RKO (cell line): Measurements from ENCODE around the gene ACMSD.
A peak's percentile ranks its signal among the peaks of the same experiment; 100 is the strongest.
"Not testable (repeated sequence)": the region's sequence is repeated elsewhere in the genome, so short reads cannot be mapped to it uniquely, and the experiment has no call there.

Experiments used
- DNase-seq: peaks from one replicate; pipeline ENCODE4 v3.0.0-alpha.2; 2016; ENCODE audit warnings: low spot score

ACMSD gene

GRCh38 chr2:134907441-134908116 is 69.2 kb downstream of the ACMSD start:
- not testable (repeated sequence) for DNase-seq

- no peak for DNase-seq
These were observed 72.5 kb downstream of the ACMSD start for GRCh38 chr2:134910763-134911399.

- no peak for DNase-seq
These were observed 73.0 kb downstream of the ACMSD start for GRCh38 chr2:134911400-134911785.

- peak; percentile 62 for DNase-seq
These were observed 73.9 kb downstream of the ACMSD start for GRCh38 chr2:134912361-134912760.

GRCh38 chr2:134917360-134917865 is 79.0 kb downstream of the ACMSD start:
- peak; percentile 34 for DNase-seq

GRCh38 chr2:134917888-134918525 is 79.6 kb downstream of the ACMSD start:
- no peak for DNase-seq

- peak; percentile 99 for DNase-seq
These were observed 80.3 kb downstream of the ACMSD start, which contains the start of gene CCNT2 for GRCh38 chr2:134918526-134919340. TSS of gene CCNT2 (plus strand) at chr2:134918822. CDS start at chr2:134918855, 33 bp downstream.

- DNase-seq, result peak; percentile 47
These were observed 81.2 kb downstream of the ACMSD start for GRCh38 chr2:134919341-134920210.

- DNase-seq, result no peak
These were observed 86.5 kb downstream of the ACMSD start for GRCh38 chr2:134924912-134925311.

GRCh38 chr2:134926231-134926931 is 88.0 kb downstream of the ACMSD start:
- DNase-seq, result no peak

- no peak for DNase-seq
These were observed 88.8 kb downstream of the ACMSD start for GRCh38 chr2:134927195-134927594.

- DNase-seq, result no peak
These were observed 94.6 kb downstream of the ACMSD start for GRCh38 chr2:134932864-134933526.

GRCh38 chr2:134933732-134934131 is 95.3 kb downstream of the ACMSD start:
- no peak for DNase-seq

GRCh38 chr2:134934150-134934549 is 95.7 kb downstream of the ACMSD start:
- no peak for DNase-seq

- no peak for DNase-seq
These were observed 96.2 kb downstream of the ACMSD start for GRCh38 chr2:134934641-134935040.

GRCh38 chr2:134936691-134937090 is 98.3 kb downstream of the ACMSD start:
- DNase-seq, result no peak

- no peak for DNase-seq
These were observed 105.1 kb downstream of the ACMSD start for GRCh38 chr2:134943540-134943939.

GRCh38 chr2:134944975-134945374 is 106.6 kb downstream of the ACMSD start:
- DNase-seq, result no peak

- no peak for DNase-seq
These were observed 107.7 kb downstream of the ACMSD start for GRCh38 chr2:134946073-134946472.
